Esophagus muscularis mucosa (tissue), 4 donors: ENCODE results near the gene CXADR.

Source experiments
- CTCF ChIP-seq, 3 experiments: fragments of 200-600 bp in 2 of 3; fragments of 450-650 bp in 1 of 3; sonication (generic) in 2 of 3; IDR thresholded peaks; one replicate each; pipeline ENCODE4 v1.5.1; 2017 to 2019; ENCODE audit warnings: antibody characterized with exemption in 3 of 3, mild to moderate bottlenecking in 2 of 3, moderate library complexity in 1 of 3
- EP300 ChIP-seq: sonication (generic); formaldehyde crosslinking; IDR thresholded peaks from one replicate; pipeline ENCODE4 v1.6.1; 2017; ENCODE audit warnings: antibody characterized with exemption
- POLR2A ChIP-seq: fragments of 450-650 bp; IDR thresholded peaks from one replicate; pipeline ENCODE4 v1.6.1; 2017; ENCODE audit warnings: antibody characterized with exemption, moderate library complexity, mild to moderate bottlenecking, low read depth
- POLR2AphosphoS5 ChIP-seq, 2 donors: sonication (generic); formaldehyde crosslinking; IDR thresholded peaks; one replicate each; pipeline ENCODE4 v1.6.1; 2017; ENCODE audit warnings: antibody characterized with exemption in 2 of 2

GRCh38 chr21:17498586-17498985 lies 14.3 kb upstream of the CXADR start:
- TF ChIP-seq CTCF (IDR thresholded peaks at IDR 0.05): no peak
- TF ChIP-seq POLR2AphosphoS5 (IDR thresholded peaks at IDR 0.05): no peak
- no peak for TF ChIP-seq EP300
- TF ChIP-seq POLR2A: no peak
